HG03108 (cell line): ENCODE measurements around the gene RNF144A.

ENCODE experiments used
- ATAC-seq: cut with Tn5 transposase; IDR thresholded peaks from one replicate; pipeline ENCODE4 v1.9.1; 2021; ENCODE audit warnings: moderate library complexity; ENCODE audit not compliant: unreplicated experiment

Gene RNF144A

DNA sequence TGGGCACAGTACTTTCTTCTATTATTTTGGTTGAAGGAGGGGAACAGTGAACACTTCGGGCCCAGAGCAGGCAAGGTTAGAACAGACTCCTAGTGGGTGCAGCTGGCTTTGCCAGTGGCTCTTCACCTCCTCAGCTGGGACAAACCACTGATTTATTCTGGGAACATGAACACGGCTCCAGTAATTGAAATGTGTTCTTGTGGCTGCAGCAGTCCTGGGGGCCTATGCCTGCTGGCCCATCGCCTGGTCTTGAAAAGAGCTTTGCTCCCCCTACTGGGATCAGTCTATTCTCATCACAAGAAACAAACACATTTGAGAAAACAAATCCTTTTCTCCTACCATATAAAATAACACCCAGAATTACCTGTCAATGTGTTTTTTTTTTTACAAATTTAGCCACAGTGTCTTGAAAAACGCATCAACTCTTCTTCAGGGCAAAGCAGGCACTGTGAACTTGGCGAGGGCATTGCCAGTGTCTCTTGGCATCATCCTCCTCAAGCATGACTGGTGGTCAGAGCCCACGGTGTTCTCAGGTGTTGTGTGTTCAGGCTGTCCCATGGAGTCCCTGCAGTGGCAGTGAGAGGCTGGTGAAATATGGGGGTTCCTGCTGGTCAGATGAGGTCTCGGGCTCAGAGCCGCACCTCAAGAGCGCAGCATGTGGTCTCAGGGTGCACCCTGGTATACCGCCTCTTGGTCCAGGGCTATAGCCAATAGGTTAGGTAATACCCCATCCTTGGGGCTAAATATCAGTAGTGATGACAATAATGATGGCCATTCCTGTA, 51.3 kb downstream of the RNF144A start:
- ATAC-seq = no peak

DNA sequence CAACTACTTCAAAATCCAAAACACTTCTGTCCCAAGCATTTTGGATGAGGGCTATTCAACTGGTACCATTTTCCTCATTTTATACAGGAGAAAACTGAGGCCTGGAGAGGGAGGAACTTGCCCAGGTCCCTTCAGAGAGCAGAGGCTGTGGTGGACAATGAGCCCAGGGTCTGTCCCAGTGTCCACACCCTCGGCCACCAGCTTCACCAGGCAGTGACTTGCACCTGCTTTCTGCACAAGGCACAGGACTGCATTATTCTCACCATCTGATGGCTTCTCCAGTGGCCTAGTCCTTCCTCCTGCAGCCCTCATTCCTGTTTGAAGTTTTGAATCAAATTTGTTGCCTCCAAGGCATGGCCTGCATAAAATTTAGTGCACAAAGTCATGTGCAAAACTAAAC, 53.3 kb downstream of the RNF144A start:
- no peak for ATAC-seq

DNA sequence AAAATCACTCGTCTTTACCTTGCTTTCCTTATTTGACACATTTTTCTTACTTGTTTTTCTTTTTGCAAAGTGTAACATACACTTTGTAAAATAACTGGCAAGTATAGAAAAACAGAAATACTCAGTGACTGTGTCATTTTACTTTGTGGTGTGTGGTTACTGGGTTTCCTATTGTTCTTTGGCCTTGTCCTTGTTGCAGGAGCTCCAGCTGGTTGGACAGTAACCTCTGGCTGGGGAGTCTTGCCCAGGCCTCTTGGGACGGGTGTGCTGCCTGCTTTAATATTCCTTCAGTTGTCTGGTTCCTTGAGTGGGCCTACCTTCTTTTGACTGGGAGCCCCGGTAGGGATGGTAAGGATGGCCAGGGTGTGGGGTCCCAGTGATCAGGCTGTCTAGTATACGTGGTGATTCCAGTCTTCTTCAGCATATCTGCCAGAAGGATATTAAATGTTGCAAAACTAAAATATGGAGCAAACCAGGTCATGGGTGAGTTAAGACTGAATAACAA, 53.8 kb downstream of the RNF144A start:
- ATAC-seq = no peak

GRCh38 chr2:6971502-6971901, 54.3 kb downstream of the RNF144A start:
- no peak for ATAC-seq

- ATAC-seq = no peak
These were observed 55.0 kb downstream of the RNF144A start for GRCh38 chr2:6972067-6972710.

DNA sequence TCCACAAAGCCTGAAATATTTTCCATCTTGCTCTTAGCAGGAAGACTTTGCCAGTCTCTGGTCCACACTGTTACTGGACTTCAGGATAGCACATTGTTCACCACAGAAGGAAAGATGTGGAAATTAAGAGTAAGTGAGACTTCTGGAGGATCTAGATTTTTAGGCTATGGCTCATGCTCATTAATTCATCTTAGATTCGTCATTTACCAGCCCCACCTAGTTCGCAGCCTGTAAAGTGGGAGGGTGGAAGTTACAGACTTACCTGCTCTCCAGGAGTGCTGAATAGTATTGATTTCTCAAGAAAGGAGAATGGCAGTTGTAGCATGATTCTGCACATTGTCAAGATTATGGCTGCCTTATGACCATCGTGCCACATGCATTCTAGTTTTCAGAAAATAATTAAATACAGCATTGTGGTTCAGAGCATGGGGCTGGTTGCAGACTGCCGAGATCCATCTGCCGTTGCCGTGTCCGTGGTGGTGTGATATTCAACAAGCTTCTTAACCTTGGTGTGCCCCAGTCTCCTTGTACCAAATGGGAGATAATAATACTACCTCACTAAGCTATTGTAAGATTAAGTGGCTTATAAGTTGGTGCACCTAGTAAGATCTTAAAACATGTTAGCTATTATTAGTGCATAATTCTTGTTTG, 56.8 kb downstream of the RNF144A start:
- ATAC-seq = no peak

DNA sequence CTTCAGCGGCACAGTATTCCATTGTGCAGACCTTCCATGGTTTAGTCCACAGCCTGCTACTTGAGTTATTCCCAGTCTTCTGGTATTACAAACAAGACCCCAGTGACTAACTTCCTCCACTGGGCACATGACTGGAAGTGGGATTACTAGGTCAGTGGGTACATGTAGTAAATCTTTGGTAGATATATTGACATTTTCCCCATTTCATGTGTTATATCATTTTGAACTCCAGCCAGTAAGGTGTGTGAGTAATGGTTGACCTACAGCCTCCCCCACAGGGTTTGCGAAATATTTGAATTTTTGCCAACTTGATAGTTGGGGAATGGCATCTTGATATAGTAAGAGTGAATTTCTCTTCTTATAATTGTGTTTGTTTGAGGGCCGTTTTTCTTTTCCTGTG, 58.8 kb downstream of the RNF144A start:
- no peak for ATAC-seq

DNA sequence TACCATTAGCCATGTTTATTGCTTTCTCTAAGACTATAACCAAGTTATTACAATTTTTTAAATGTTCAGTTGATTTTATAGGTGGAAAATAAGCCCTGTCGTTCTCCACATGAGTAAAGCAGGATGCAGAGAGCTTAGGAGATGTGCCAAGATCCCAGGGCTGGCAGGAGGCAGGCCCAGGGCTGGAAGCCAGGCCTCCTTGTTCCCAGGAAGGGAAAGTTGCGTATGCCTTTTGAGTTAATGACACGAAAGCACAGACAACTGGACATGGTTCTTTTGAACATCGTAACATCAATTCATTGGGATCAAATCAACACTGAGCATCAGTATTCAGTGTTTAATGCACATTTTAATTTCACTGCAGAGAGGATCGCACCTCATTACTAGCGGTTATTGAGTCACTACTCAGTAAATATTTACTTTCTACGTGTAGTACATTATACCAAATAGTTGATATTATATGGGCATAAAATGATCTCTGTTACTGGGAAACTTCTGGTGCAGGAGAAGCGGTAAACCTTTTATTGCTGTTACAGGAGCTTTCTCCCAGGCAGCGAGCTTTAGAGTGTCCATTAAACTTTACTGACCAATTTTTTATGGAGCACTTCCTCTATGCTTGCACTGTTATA, 60.0 kb downstream of the RNF144A start:
- ATAC-seq = no peak

DNA sequence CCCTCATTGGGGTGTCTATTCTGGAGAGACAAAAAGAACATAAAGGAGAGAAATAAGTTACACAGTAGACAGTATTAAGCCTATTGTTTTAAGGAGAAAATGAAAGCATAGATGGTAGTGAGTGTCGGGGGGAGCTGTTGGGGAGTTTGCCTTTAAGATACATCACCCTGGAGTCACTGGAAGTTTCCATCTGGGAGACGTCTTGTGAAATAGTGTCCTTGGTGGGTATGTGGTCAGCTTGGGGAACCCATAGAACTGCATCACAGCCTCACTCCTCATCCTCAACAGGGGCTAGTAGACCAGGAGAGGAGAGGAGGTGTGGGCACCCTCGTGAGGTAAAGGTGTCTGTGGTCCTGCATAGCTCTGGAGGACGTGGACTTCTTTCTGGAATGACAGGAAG, 60.6 kb downstream of the RNF144A start:
- ATAC-seq = no peak

GRCh38 chr2:6978991-6979390, 61.8 kb downstream of the RNF144A start:
- ATAC-seq = no peak

DNA sequence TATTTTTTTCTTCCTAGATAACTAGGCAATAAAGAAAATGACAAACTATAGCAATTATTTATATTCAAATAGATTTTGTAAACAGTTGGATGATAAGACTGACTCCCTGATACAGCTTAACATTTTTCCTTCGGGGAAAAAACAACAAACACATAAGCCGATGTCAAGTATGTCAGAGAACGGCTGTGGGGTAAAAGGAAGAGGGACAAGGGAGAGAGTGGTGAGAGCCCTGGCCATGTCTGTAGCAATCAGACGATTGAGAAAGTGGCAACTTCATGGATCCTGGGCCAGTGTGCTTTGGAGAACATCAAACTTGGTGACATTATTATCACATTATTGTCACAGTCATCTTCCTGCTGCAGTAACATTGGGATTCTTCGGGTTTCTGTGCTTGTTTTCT, 65.2 kb downstream of the RNF144A start:
- no peak for ATAC-seq

DNA sequence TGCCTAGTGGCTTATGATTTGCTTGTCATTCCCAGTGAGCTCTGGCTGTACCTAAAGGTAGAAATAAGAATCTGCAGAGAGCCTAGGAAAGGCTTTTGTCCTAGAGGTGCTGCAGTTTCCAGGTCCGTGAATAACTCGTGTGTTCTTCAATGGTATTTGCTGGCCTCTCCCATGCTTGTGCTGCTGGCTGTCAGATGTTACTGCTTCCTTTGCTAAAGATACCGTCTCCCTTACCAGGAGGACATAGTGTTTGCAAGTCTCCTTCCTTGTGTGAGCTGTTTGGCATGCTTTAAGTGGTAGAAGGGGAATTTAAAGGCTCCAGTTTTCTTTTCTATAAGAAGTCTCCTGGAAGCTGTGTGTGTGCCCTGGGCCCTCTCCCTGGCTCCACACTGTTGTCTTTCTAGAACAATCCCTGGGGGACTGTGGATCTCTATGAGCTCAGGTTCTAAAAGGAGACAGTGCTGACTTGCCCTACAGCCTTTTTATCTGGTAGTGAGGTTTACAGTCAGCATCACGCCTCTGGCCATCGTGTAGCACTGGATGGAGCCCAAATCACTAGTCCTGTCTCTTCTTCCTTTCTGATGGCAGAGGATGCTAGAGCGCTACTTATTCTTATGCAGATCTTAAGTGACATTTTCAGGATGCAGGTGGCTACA, 65.8 kb downstream of the RNF144A start:
- ATAC-seq = no peak

GRCh38 chr2:6986301-6986911, 69.2 kb downstream of the RNF144A start:
- ATAC-seq = no peak

DNA sequence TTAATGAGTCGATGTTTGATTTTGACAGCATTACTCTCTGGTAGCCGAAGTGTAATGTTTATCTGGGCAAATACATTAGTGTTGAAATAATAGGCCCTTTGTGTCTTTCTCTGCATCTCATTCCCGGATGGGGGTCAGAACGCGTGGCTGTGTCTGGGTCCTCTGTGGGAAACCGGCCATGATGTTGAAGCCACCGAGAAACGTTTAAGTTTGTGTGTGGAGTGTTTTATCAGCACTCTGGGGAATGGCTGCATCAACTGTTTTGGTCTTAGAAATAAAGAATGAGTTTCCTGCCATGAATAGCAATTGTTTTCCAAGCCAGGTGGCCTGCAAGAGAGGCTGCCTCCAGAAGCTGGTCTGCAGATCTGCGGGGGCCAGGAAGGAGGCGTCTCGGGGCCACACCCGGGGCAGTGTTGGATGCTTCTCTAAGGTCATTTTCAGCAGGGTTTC, 69.7 kb downstream of the RNF144A start:
- ATAC-seq = no peak

- no peak for ATAC-seq
These were observed 73.7 kb downstream of the RNF144A start for GRCh38 chr2:6990871-6991270.

- ATAC-seq = no peak
These were observed 75.6 kb downstream of the RNF144A start for GRCh38 chr2:6992794-6993228.

- ATAC-seq = no peak
These were observed 76.0 kb downstream of the RNF144A start for GRCh38 chr2:6993229-6993640.

- ATAC-seq = no peak
These were observed 76.7 kb downstream of the RNF144A start for GRCh38 chr2:6993936-6994335.

GRCh38 chr2:6994536-6995128, 77.4 kb downstream of the RNF144A start:
- ATAC-seq = no peak
